Adrenal gland (tissue), 12 donors: ENCODE measurements around the gene DZANK1. TPM values are rescaled to one million over a fixed set of nuclear protein-coding genes. Genes with fewer than 3 reads are reported as not detected.
A peak's percentile ranks its signal among the peaks of the same experiment; 100 is the strongest.
"Not testable (repeated sequence)": the region's sequence is repeated elsewhere in the genome, so short reads cannot be mapped to it uniquely, and the experiment has no call there.

Experiments used
- DNase-seq, 7 donors: peaks; one replicate each; pipeline ENCODE4 v3.0.0-alpha.2; 2019 to 2020
- H3K27ac ChIP-seq, 5 donors: fragments of 200-600 bp; sonication (generic) in 4 of 5; 1 replicate in 3 of 5; 2 replicates in 2 of 5; pipeline versions ENCODE4 v1.5.1 to v1.8.0; 2016 to 2020; ENCODE audit warnings: mild to moderate bottlenecking in 1 of 5
- H3K27me3 ChIP-seq: fragments of 200-600 bp; 2 replicates; pipeline ENCODE4 v1.8.0; 2021
- H3K36me3 ChIP-seq, 2 donors: fragments of 200-600 bp; replicated peaks in 1 of 2; 1 replicate in 1 of 2; 2 replicates in 1 of 2; pipeline versions ENCODE4 v1.5.1 to v1.8.0; 2018 to 2022
- H3K4me1 ChIP-seq, 2 donors: fragments of 200-600 bp; replicated peaks in 1 of 2; 1 replicate in 1 of 2; 2 replicates in 1 of 2; pipeline versions ENCODE4 v1.5.1 to v1.8.0; 2018 to 2021
- H3K4me3 ChIP-seq, 4 donors: fragments of 200-600 bp; sonication (generic) in 3 of 4; one replicate each; pipeline ENCODE4 v1.5.1; 2016 to 2018
- H3K9me3 ChIP-seq, 3 donors: fragments of 200-600 bp; sonication (generic) in 1 of 3; replicated peaks in 1 of 3; 1 replicate in 2 of 3; 2 replicates in 1 of 3; pipeline versions ENCODE4 v1.5.1 to v1.8.0; 2016 to 2021
- CTCF ChIP-seq, 6 experiments: fragments of 450-650 bp in 4 of 6; fragments of 200-600 bp in 2 of 6; sonication (generic) in 1 of 6; IDR thresholded peaks; 1 replicate in 5 of 6; 2 replicates in 1 of 6; pipeline versions ENCODE4 v1.5.1 to v1.8.0; 2016 to 2021; ENCODE audit warnings: antibody characterized with exemption in 6 of 6, mild to moderate bottlenecking in 2 of 6, moderate library complexity in 1 of 6
- POLR2A ChIP-seq, 2 donors: fragments of 450-650 bp; IDR thresholded peaks; one replicate each; pipeline ENCODE4 v1.6.1; 2017; ENCODE audit warnings: antibody characterized with exemption in 2 of 2, mild to moderate bottlenecking in 2 of 2, moderate library complexity in 1 of 2
- WGBS, 4 donors: extraction: QIAGEN DNeasy Blood & Tissue Kit in 2 of 4; methylation state at CpG; one replicate each; pipeline versions ENCODE4 v1.1.5 to v1.1.7; 2013 to 2017; 5-methylcytosine and 5-hydroxymethylcytosine counted together
- intact Hi-C, 2 donors: fragments of 100-400 bp; cut with DNase I; formaldehyde crosslinking; loops; one replicate each; pipeline versions ENCODE4 v1.14.1 to v1.15.0; 2022 to 2023
- polyA plus RNA-seq, 3 donors: library from polyadenylated mRNA; stranded (reverse); fragments of 200-250 nt in 2 of 3; fragments of 350-450 nt in 1 of 3; fragmentation: Illumina TruSeq in 1 of 3; extraction: RNeasy Lipid Tissue Mini Kit (QIAGEN cat#74804) in 1 of 3; gene quantifications; one replicate each; pipeline ENCODE4 v1.2.3, GENCODE V29; 2013 to 2014
- total RNA-seq, 9 donors: library from RNA; depleted of rRNA in 4 of 9; stranded (reverse); fragments of >200 nt in 4 of 9; fragments of 120-200 nt in 1 of 9; fragmentation: NEBNext Ultra II Directional in 1 of 9; extraction: Animal tissue kit (Norgen Biotek cat#: 25700) in 1 of 9; gene quantifications; one replicate each; pipeline versions ENCODE4 v1.1.0 to v1.2.4, GENCODE V29; 2013 to 2023
- donor health status: healthy with polysubstance abuse.
- donor health status: Bipolar disorder and iron deficiency.
- donor health status: DM: yes; HTN: yes; CAD: no.
- donor health status: DM: no; HTN: no; CAD: no.
- donor health status: DM: no; HTN: no; CAD: no.
- donor health status: DM: yes; HTN: yes; CAD: no.

Gene DZANK1
- total and polyA plus RNA-seq, 12 donors, result 1.3 to 5.7 (median 3.0) TPM

- Histone ChIP-seq H3K4me3 (no peak overlapping the region), H3K4me1 (peaks cover 6 to 15% of the 10 kb centered on the region in 2 donors), H3K27me3 (peaks cover 7% of the 10 kb centered on the region), H3K9me3 (no peaks in the 10 kb centered on the region), H3K36me3 (no peaks in the 10 kb centered on the region), H3K27ac (no peak overlapping the region)
- intact Hi-C loops, result no loop called here
- DNase-seq, result peak; percentile 20 to 73 (median 46)
- WGBS, 4 donors, result 51 to 75% (median 61%) methylated on average over 26 to 31 of the region's 31 CpGs
- TF ChIP-seq POLR2A (IDR thresholded peaks at IDR 0.05), result no peak
These were observed 37.7 kb upstream of the DZANK1 start for GRCh38 chr20:18504479-18505060.

- H3K4me1 ChIP-seq, H3K4me3 ChIP-seq, DNase-seq, H3K36me3 ChIP-seq, H3K9me3 ChIP-seq, H3K27me3 ChIP-seq, H3K27ac ChIP-seq, intact Hi-C loops: not testable (repeated sequence)
- WGBS, 4 donors, result 65 to 69% (median 67%) methylated on average over 1 of the region's 1 CpG
These were observed 34.8 kb upstream of the DZANK1 start for GRCh38 chr20:18501672-18502071.

DNA sequence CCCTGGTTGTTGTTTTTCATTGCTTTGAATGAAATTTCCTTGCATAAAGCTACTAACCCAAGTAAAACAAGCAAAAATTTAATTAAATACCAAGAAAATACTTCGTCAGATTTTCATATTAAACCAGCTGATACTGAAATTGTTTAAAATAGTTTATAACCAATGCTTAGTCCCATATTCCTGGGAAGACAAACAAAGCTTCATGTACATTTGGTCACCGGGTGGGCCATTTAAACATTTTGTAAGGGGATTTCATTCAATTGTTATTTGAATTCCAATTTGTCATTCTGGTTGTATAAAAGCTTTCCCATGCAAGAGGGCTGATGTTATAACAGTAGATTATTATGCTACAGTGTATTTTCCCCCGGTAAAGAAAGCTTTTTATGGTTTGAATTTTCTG lies 30.8 kb upstream of the DZANK1 start:
- intact Hi-C loops, result no loop called here
- Histone ChIP-seq H3K27ac (peak overlapping the region in 1 of 5 donors; percentile 3), H3K4me1 (peaks cover 9 to 10% of the 10 kb centered on the region in 2 donors), H3K27me3 (no peaks in the 10 kb centered on the region), H3K9me3 (no peaks in the 10 kb centered on the region), H3K36me3 (no peaks in the 10 kb centered on the region), H3K4me3 (no peak overlapping the region)
- no peak for TF ChIP-seq CTCF (IDR thresholded peaks at IDR 0.05)
- TF ChIP-seq POLR2A (IDR thresholded peaks at IDR 0.05), result no peak
- WGBS, 4 donors, result 83 to 87% (median 85%) methylated on average over 3 of the region's 3 CpGs
- no peak for DNase-seq

- H3K4me1 ChIP-seq, result peaks cover 9 to 10% of the 10 kb centered on the region in 2 donors
- WGBS, 4 donors, result 4 to 5% (median 4%) methylated on average over 18 to 31 of the region's 31 CpGs
- TF ChIP-seq CTCF (IDR thresholded peaks at IDR 0.05), result no peak
- peak in 1 of 2 donors; percentile 43 for TF ChIP-seq POLR2A (IDR thresholded peaks at IDR 0.05)
- intact Hi-C loops, result no loop called here
- no peaks in the 10 kb centered on the region for H3K36me3 ChIP-seq
- peak; percentile 85 to 91 (median 88) for DNase-seq
- no peaks in the 10 kb centered on the region for H3K9me3 ChIP-seq
- peak within 1 kb of the TSS in 3 of 4 donors; percentile 70 to 92 (median 91) for H3K4me3 ChIP-seq
- H3K27me3 ChIP-seq, result no peaks in the 10 kb centered on the region
- H3K27ac ChIP-seq, result peak within 1 kb of the TSS in 3 of 5 donors; percentile 21 to 57 (median 46)
These were observed 30.1 kb upstream of the DZANK1 start, which contains the start of gene RBBP9 for GRCh38 chr20:18496740-18497592. Gene RBBP9 (minus strand): TSS chr20:18497225. CDS start chr20:18497167, 58 bp downstream.

- DNase-seq, result peak in 1 of 7 donors; percentile 41
- H3K36me3 ChIP-seq, result no peaks in the 10 kb centered on the region
- peaks cover 9 to 10% of the 10 kb centered on the region in 2 donors for H3K4me1 ChIP-seq
- intact Hi-C loops, result no loop called here
- peak overlapping the region in 2 of 4 donors; percentile 70 to 91 for H3K4me3 ChIP-seq
- H3K27me3 ChIP-seq, result no peaks in the 10 kb centered on the region
- WGBS, 4 donors, result 5 to 17% (median 15%) methylated on average over 6 to 7 of the region's 7 CpGs
- no peaks in the 10 kb centered on the region for H3K9me3 ChIP-seq
- H3K27ac ChIP-seq, result peak overlapping the region in 1 of 5 donors; percentile 46
- TF ChIP-seq CTCF (IDR thresholded peaks at IDR 0.05) (no peak), POLR2A (IDR thresholded peaks at IDR 0.05) (no peak)
These were observed 29.2 kb upstream of the DZANK1 start for GRCh38 chr20:18496042-18496441.
